ENCODE results near the gene CLCN7.

CLCN7 gene

GRCh38 chr16:1474796-1475551 lies at the start of gene CLCN7:
Gene CLCN7 (minus strand): TSS chr16:1475028. CDS start chr16:1474974, 54 bp downstream.
- DNase-seq (ENCODE audit: low read depth in 2 of 3, low spot score in 1 of 3) = peak; percentile 78 to 87 (median 79)

GRCh38 chr16:1524366-1524765 lies 49.5 kb upstream of the CLCN7 start:
- no peak for DNase-seq (ENCODE audit: low read depth in 2 of 3, low spot score in 1 of 3)

GRCh38 chr16:1523581-1524245 lies 48.9 kb upstream of the CLCN7 start:
- no peak for DNase-seq (ENCODE audit: low read depth in 2 of 3, low spot score in 1 of 3)

GRCh38 chr16:1520461-1520860 lies 45.6 kb upstream of the CLCN7 start:
- DNase-seq (ENCODE audit: low read depth in 2 of 3, low spot score in 1 of 3) = no peak

DNA sequence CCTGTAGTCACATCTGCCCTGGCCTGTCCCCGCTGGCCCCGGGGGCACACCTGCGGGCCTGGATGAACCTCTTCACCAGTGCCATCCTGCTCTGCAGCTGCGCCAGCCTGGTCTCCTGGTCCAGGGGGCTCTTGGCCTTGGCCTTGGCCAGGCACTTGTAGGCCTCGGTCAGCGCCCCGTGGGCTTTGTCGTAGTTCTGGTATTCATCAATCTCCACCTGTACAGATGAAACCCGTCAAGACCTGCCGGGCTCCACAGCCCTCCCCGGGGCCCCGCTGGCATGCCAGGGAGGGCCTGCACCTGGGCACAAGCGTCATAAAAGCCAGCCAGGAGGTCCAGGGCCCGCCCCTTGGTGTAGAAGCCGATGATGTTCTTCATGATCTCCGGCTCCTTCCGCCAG lies 45.0 kb upstream of the CLCN7 start:
- DNase-seq (ENCODE audit: low read depth in 2 of 3, low spot score in 1 of 3) = no peak

- DNase-seq (ENCODE audit: low read depth in 2 of 3, low spot score in 1 of 3) = no peak
These were observed 43.9 kb upstream of the CLCN7 start for GRCh38 chr16:1518626-1519135.

DNA sequence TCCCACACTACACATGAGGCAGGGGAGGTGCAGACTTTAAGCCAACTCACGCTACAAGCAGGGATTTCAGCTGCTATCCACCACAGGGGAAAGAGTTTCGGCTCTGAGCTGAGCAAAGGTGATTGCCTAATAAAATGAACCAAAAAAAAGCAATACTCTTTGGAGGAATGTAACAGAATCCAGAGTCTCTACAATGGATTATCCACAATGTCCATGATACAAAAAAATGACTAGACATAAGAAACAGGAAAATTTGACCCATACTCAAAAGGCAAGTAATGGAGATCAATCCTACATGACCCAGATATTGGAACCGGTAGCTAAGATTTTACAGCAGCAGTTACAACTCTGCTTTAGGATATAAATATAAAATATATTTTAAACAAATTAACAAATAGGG lies 39.7 kb upstream of the CLCN7 start:
- DNase-seq (ENCODE audit: low read depth in 2 of 3, low spot score in 1 of 3) = no peak

GRCh38 chr16:1512774-1513173 lies 37.9 kb upstream of the CLCN7 start:
- DNase-seq (ENCODE audit: low read depth in 2 of 3, low spot score in 1 of 3) = no peak

GRCh38 chr16:1511662-1512569 lies 37.1 kb upstream of the CLCN7 start:
- DNase-seq (ENCODE audit: low read depth in 2 of 3, low spot score in 1 of 3) = no peak

GRCh38 chr16:1510941-1511351 lies 36.1 kb upstream of the CLCN7 start:
- DNase-seq (ENCODE audit: low read depth in 2 of 3, low spot score in 1 of 3) = no peak

- DNase-seq (ENCODE audit: low read depth in 2 of 3, low spot score in 1 of 3) = no peak
These were observed 35.4 kb upstream of the CLCN7 start for GRCh38 chr16:1510272-1510671.

- DNase-seq (ENCODE audit: low read depth in 2 of 3, low spot score in 1 of 3) = no peak
These were observed 34.7 kb upstream of the CLCN7 start for GRCh38 chr16:1509307-1510221.

- no peak for DNase-seq (ENCODE audit: low read depth in 2 of 3, low spot score in 1 of 3)
These were observed 33.8 kb upstream of the CLCN7 start for GRCh38 chr16:1508494-1509187.

GRCh38 chr16:1506494-1507213 lies 31.8 kb upstream of the CLCN7 start:
- DNase-seq (ENCODE audit: low read depth in 2 of 3, low spot score in 1 of 3) = no peak

DNA sequence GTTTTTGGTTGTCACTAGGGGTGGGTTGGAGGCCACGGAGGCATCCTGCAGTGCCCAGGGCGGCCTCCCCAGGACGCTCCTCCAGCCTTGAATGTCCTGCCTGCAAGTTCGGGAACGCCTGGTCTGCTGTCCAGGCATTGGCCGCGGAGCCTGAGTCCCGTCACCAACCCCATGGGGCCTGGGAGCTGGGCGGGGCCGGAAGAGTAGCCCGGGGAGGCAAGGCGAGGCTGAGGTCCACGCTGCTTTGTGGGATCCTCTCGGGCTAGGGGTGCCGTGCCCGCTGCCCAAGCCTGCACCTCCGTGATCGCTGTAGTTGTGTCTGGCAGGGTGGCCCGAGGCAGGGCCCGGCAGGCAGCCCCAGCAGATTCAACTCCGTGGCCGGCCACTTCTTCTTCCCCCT lies 31.1 kb upstream of the CLCN7 start:
- DNase-seq (ENCODE audit: low read depth in 2 of 3, low spot score in 1 of 3) = no peak

- no peak for DNase-seq (ENCODE audit: low read depth in 2 of 3, low spot score in 1 of 3)
These were observed 30.4 kb upstream of the CLCN7 start for GRCh38 chr16:1505073-1505844.

DNA sequence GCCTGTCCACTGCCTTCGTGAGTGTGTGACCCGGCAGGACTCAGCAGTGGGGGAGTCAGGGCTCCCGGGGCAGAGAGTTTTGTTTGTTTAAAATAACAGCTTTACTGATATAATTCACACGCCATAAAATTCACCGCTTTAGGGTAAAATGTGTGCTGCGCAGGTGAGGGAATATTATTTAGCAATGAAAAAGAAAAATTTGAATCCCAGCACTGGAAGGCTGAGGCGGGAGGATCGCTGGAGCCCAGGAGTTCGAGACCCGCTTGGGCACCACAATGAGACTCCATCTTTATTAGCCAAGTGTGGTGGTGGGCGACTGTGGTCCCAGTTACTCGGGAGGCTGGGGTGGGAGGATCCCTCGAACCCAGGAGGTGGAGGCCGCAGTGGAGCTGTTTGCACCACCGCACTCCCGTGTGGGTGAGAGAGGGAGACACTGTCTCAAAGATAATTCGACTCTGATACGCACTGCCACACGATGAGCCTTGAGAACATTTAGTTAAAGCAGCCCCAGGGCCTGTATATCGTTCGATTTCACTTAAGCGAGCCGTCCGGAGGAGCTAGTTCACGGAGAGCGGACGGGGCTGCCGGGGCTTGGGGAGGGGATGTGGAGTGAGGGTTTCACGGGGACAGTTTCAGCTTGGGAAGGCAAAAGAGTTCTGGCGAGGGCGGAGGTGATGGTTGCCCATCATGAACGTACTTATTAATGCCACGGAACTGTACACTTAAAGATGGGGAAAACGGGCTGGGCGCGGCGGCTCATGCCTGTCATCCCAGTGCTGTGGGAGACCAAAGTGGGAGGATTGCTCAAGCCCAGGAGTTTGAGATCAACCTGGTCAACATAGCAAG lies 28.5 kb upstream of the CLCN7 start:
- no peak for DNase-seq (ENCODE audit: low read depth in 2 of 3, low spot score in 1 of 3)

Measured in stimulated activated CD4-positive, alpha-beta T cell treated with anti-CD3 and anti-CD28 coated beads, Interleukin-12 subunit alpha, Interleukin-12 subunit beta, amount 100 ng/mL, for 48 hours (primary cell).